Pancreas (tissue), 10 donors: ENCODE results near the gene CLEC9A. TPM values are rescaled to one million over a fixed set of nuclear protein-coding genes. Genes with fewer than 3 reads are reported as not detected.

Experiments
- ATAC-seq, 4 donors: fragments of 200-7000 bp; cut with Tn5 transposase; one replicate each; pipeline versions ENCODE4 v1.8.0 to v1.9.1; 2020; ENCODE audit warnings: mild to moderate bottlenecking in 4 of 4, moderate library complexity in 4 of 4
- DNase-seq, 6 donors: peaks; one replicate each; pipeline ENCODE4 v3.0.0-alpha.2; 2020
- FAIRE-seq: peaks from 2 replicates; lab custom pipeline; 2012; peaks lifted over from hg19 to GRCh38; lab: Jason Lieb, UNC
- H3K27ac ChIP-seq, 4 donors: fragments of 200-600 bp; sonication (generic); 1 replicate in 3 of 4; 2 replicates in 1 of 4; pipeline versions ENCODE4 v1.5.0 to v1.8.0; 2020
- H3K27me3 ChIP-seq, 4 donors: fragments of 200-600 bp; one replicate each; pipeline ENCODE4 v1.8.0; 2021
- H3K36me3 ChIP-seq, 3 donors: fragments of 200-600 bp; sonication (generic) in 1 of 3; one replicate each; pipeline versions ENCODE4 v1.5.0 to v1.8.0; 2020 to 2021
- H3K4me1 ChIP-seq, 3 donors: fragments of 200-600 bp; one replicate each; pipeline ENCODE4 v1.8.0; 2021
- H3K4me3 ChIP-seq, 4 donors: fragments of 200-600 bp; sonication (generic) in 2 of 4; one replicate each; pipeline versions ENCODE4 v1.5.0 to v1.8.0; 2020 to 2021
- H3K9me3 ChIP-seq, 4 donors: fragments of 200-600 bp; one replicate each; pipeline ENCODE4 v1.8.0; 2021
- WGBS, 2 donors: extraction: QIAGEN DNeasy Blood & Tissue Kit; methylation state at CpG; one replicate each; pipeline ENCODE4 v1.1.7; 2013; 5-methylcytosine and 5-hydroxymethylcytosine counted together
- intact Hi-C, 3 donors: fragments of 100-400 bp; cut with DNase I; formaldehyde crosslinking; loops; one replicate each; pipeline versions ENCODE4 v1.11.1 to v1.14.2; 2022
- polyA plus RNA-seq, 2 donors: library from polyadenylated mRNA; stranded (reverse); fragments of 200-250 nt; gene quantifications; one replicate each; pipeline ENCODE4 v1.2.3, GENCODE V29; 2013
- total RNA-seq, 6 donors: library from RNA; stranded (reverse); fragmentation: NEBNext Ultra II Directional in 4 of 6; extraction: Animal tissue kit (Norgen Biotek cat#: 25700) in 4 of 6; gene quantifications; one replicate each; pipeline versions ENCODE4 v1.2.1 to v1.2.4, GENCODE V29; 2021 to 2023
- TF ChIP-seq, protein P1 (sequence below), 4 donors: fragments of 200-600 bp; sonication (generic) in 3 of 4; IDR thresholded peaks; one replicate each; pipeline versions ENCODE4 v1.5.0 to v1.8.0; 2021; ENCODE audit warnings: antibody characterized with exemption in 4 of 4
- donor health status: healthy with polysubstance abuse.
- donor health status: DM: no; HTN: no; CAD: no; lungs with moderate emphysema.
- donor health status: DM: no; HTN: no; CAD: no.
- donor health status: control.
- donor health status: control.
- donor health status: Bipolar disorder and iron deficiency.
- donor health status: DM: yes; HTN: yes; CAD: no.
- donor health status: DM: no; HTN: no; CAD: no.
- donor health status: DM: no; HTN: no; CAD: no.
- donor health status: DM: yes; HTN: yes; CAD: no.

Gene CLEC9A
- total RNA-seq: under 1 TPM in 3 of 6 donors, not detected in 3; 0.09 to 0.22 (median 0.18) TPM
- not detected for polyA plus RNA-seq

DNA sequence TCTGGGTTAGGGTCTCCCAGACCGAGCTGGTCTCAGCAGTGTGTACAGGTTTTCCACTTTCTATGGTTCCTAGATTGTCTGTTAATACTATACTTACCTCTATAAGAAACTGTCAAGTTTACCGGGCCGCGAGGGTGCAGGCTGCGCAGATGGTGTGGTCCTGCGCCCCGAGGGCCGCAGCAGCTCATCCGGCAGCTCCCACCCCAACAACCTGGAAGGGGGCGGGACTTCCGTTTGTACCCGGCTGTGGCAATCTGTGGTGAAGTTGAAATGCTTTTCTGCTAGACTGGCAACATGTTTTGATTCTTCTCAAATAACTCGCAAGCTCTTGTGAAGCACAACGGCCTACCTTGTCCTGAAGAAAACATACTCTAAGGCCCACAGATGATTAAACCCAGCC, at the start of gene CLEC9A:
Gene CLEC9A, plus strand, starts transcription at position 237 of the 400 bp plus-strand sequence. CDS start 22,006 bp downstream, outside the sequence.
- intact Hi-C loops: no loop called here
- Histone ChIP-seq H3K27me3 (no peaks in the 10 kb centered on the region), H3K27ac (no peak within 1 kb of the TSS), H3K9me3 (no peaks in the 10 kb centered on the region), H3K36me3 (no peaks in the 10 kb centered on the region), H3K4me1 (no peaks in the 10 kb centered on the region), H3K4me3 (no peak within 1 kb of the TSS)
- TF ChIP-seq, protein P1, sequence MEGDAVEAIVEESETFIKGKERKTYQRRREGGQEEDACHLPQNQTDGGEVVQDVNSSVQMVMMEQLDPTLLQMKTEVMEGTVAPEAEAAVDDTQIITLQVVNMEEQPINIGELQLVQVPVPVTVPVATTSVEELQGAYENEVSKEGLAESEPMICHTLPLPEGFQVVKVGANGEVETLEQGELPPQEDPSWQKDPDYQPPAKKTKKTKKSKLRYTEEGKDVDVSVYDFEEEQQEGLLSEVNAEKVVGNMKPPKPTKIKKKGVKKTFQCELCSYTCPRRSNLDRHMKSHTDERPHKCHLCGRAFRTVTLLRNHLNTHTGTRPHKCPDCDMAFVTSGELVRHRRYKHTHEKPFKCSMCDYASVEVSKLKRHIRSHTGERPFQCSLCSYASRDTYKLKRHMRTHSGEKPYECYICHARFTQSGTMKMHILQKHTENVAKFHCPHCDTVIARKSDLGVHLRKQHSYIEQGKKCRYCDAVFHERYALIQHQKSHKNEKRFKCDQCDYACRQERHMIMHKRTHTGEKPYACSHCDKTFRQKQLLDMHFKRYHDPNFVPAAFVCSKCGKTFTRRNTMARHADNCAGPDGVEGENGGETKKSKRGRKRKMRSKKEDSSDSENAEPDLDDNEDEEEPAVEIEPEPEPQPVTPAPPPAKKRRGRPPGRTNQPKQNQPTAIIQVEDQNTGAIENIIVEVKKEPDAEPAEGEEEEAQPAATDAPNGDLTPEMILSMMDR (IDR thresholded peaks at IDR 0.05): no peak
- no peak for FAIRE-seq
- WGBS, 2 donors: 85 to 93% methylated on average over 14 of the region's 14 CpGs
- no peak for DNase-seq
- ATAC-seq: no peak

DNA sequence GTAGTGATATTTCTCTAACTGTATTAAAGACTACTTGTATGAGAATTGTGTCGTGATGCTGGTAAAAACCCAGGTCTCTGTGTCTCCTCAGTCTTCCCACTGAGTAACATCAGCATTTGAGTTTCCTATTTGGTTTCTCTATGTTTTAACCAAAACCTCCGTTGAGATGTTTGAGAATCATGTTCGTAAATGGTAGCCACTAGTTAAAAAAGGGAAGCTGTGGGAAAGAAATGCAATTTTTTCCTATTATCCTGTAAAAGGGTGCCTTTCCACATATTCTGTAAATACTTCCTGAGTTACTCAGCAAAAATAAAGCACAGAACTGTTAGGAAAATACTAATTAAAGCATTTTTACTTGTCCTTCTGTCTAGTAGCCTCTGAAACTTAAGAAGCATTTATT, 38.6 kb upstream of the CLEC9A start:
- Histone ChIP-seq H3K36me3 (no peaks in the 10 kb centered on the region), H3K27ac (no peak overlapping the region), H3K9me3 (no peaks in the 10 kb centered on the region), H3K4me1 (no peaks in the 10 kb centered on the region), H3K27me3 (no peaks in the 10 kb centered on the region), H3K4me3 (no peak overlapping the region)
- DNase-seq (no peak), FAIRE-seq (no peak), ATAC-seq (no peak)
- TF ChIP-seq, protein P1 (IDR thresholded peaks at IDR 0.05): no peak
- intact Hi-C loops: no loop called here
- WGBS, 2 donors: 53 to 72% methylated on average over 3 of the region's 3 CpGs

DNA sequence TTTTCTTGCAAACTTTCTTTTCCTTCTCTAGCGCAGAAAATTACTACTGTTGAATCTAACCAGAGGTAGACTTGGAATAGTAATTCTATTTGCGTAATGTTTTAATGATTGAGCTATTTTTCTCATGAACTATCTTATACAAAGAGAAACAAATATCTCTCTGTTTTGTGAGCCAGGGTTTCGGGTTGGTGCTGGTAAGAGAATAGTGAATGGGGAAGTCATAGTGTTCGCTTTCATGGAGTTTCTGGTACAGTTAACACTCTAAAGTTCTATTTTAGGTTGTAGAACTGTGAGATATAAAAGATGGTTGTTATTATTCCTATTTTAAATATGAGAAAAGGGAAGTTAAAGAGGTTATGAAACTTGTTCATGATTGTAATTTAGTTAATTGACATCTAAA, 38.2 kb upstream of the CLEC9A start:
- intact Hi-C loops: no loop called here
- Histone ChIP-seq H3K36me3 (no peaks in the 10 kb centered on the region), H3K9me3 (no peaks in the 10 kb centered on the region), H3K4me1 (no peaks in the 10 kb centered on the region), H3K27me3 (no peaks in the 10 kb centered on the region), H3K4me3 (no peak overlapping the region), H3K27ac (no peak overlapping the region)
- 65 to 75% methylated on average over 4 of the region's 4 CpGs for WGBS, 2 donors
- ATAC-seq (no peak), FAIRE-seq (no peak), DNase-seq (no peak)
- TF ChIP-seq, protein P1 (IDR thresholded peaks at IDR 0.05): no peak

DNA sequence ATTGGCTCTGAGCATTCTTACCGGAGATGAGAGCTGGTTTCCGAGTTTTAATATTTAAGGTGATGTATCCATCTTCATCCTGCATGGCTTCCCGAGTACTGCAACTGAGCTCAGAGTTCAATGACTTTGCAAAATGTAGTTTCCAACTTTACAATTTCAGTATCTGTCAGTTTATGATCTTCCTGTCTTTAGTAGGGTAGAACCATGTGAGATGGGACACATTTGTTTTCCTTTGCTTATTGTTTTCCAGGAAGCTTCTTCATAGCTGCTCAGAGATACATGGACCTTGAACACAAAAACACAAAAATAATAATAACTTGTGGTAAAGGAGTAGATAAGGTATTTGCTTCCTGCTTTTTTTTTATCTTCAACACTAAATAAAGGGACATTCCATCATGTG, 31.5 kb upstream of the CLEC9A start, which contains the start of gene CLEC1B:
Gene CLEC1B, minus strand, starts transcription at position 106 of the 400 bp plus-strand sequence. Its CDS starts 21 bp downstream, at position 85.
- Histone ChIP-seq H3K27me3 (no peaks in the 10 kb centered on the region), H3K4me1 (no peaks in the 10 kb centered on the region), H3K36me3 (no peaks in the 10 kb centered on the region), H3K9me3 (no peaks in the 10 kb centered on the region), H3K4me3 (no peak within 1 kb of the TSS), H3K27ac (no peak within 1 kb of the TSS)
- no peak for DNase-seq
- TF ChIP-seq, protein P1 (IDR thresholded peaks at IDR 0.05): no peak
- 76 to 82% methylated on average over 3 of the region's 3 CpGs for WGBS, 2 donors
- ATAC-seq: no peak
- no peak for FAIRE-seq
- intact Hi-C loops: no loop called here

DNA sequence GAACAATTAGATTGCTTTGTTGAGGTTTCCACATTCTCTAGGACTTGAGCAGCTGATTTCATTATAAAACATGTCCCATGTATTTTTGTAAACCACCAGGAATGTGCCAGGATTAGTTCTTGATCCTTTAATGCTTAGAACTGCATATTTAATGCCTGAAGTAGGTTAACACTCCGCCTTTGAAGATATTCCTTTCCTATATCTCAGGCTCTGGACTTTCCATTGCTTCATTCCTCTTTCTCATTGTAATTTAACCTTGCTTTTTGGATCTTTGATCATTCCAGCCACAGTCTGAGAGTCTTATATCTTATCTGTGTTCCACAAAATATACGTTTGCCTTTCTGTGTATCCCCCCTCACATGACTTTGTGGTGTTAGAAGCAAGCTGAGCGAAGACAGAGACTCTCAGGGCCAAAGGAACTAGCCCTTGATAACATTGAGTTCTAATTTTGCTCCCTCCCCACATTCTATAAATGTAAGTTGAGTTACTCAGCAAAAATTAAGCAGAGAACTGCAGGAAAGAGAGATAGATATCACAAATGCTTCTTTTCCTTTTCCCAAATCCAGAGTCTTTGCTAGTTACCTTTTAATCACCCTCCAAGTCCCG, 29.2 kb upstream of the CLEC9A start:
- intact Hi-C loops: no loop called here
- Histone ChIP-seq H3K36me3 (no peaks in the 10 kb centered on the region), H3K27ac (no peak overlapping the region), H3K4me1 (no peaks in the 10 kb centered on the region), H3K4me3 (no peak overlapping the region), H3K27me3 (peaks cover 0 to 6% (median 0%) of the 10 kb centered on the region in 4 donors), H3K9me3 (no peaks in the 10 kb centered on the region)
- WGBS, 2 donors: 53 to 61% methylated on average over 4 of the region's 4 CpGs
- TF ChIP-seq, protein P1 (IDR thresholded peaks at IDR 0.05): no peak
- FAIRE-seq (no peak), DNase-seq (no peak), ATAC-seq (no peak)
